Neutrophil (primary cell): ENCODE results near the gene PHTF1.

Experiments used
- H3K27ac ChIP-seq: fragments of 200-600 bp; sonication (generic); 2 replicates; pipeline ENCODE4 v1.5.1; 2016; ENCODE audit warnings: mild to moderate bottlenecking, moderate library complexity
- H3K27me3 ChIP-seq: fragments of 200-600 bp; sonication (generic); 2 replicates; pipeline ENCODE4 v1.6.0; 2016; ENCODE audit warnings: mild to moderate bottlenecking
- H3K36me3 ChIP-seq: fragments of 200-600 bp; sonication (generic); 2 replicates; pipeline ENCODE4 v1.5.1; 2017
- H3K4me1 ChIP-seq, 2 experiments: fragments of 200-600 bp in 1 of 2; sonication (generic) in 1 of 2; 1 replicate in 1 of 2; 2 replicates in 1 of 2; pipeline versions ENCODE4 v1.5.1 to v1.6.1; 2013 to 2016; ENCODE audit warnings: low read depth in 1 of 2, low read length in 1 of 2, mild to moderate bottlenecking in 1 of 2, moderate library complexity in 1 of 2; ENCODE audit not compliant: control insufficient read depth in 1 of 2, insufficient read depth in 1 of 2
- H3K4me3 ChIP-seq, 2 experiments: fragments of 200-600 bp in 1 of 2; sonication (generic) in 1 of 2; 1 replicate in 1 of 2; 2 replicates in 1 of 2; pipeline ENCODE4 v1.5.1; 2013 to 2016; ENCODE audit warnings: low read depth in 1 of 2, low read length in 1 of 2, mild to moderate bottlenecking in 1 of 2, moderate library complexity in 1 of 2
- H3K9me3 ChIP-seq: fragments of 200-600 bp; sonication (generic); 2 replicates; pipeline ENCODE4 v1.5.1; 2016
- CTCF ChIP-seq: fragments of 200-600 bp; sonication (generic); IDR thresholded peaks from 2 replicates; pipeline ENCODE4 v1.5.1; 2016; ENCODE audit warnings: antibody characterized with exemption

The PHTF1 gene

GRCh38 chr1:113770031-113770430 lies 10.7 kb upstream of the PHTF1 start:
- Histone ChIP-seq H3K4me1 (peaks cover 9 to 10% of the 10 kb centered on the region in 2 experiments), H3K4me3 (no peak overlapping the region), H3K27me3 (no peaks in the 10 kb centered on the region), H3K9me3 (no peaks in the 10 kb centered on the region), H3K36me3 (peaks cover 30% of the 10 kb centered on the region), H3K27ac (peak overlapping the region; percentile 57)
- TF ChIP-seq CTCF, result no peak

- peaks cover 34% of the 10 kb centered on the region for H3K36me3 ChIP-seq
- H3K9me3 ChIP-seq, result no peaks in the 10 kb centered on the region
- no peak for TF ChIP-seq CTCF
- H3K27me3 ChIP-seq, result no peaks in the 10 kb centered on the region
- peaks cover 9 to 10% of the 10 kb centered on the region in 2 experiments for H3K4me1 ChIP-seq
- peak overlapping the region; percentile 57 for H3K27ac ChIP-seq
- H3K4me3 ChIP-seq, result no peak overlapping the region
These were observed 10.3 kb upstream of the PHTF1 start for GRCh38 chr1:113769601-113769970.

- no peaks in the 10 kb centered on the region for H3K9me3 ChIP-seq
- H3K4me1 ChIP-seq, result peaks cover 9 to 10% of the 10 kb centered on the region in 2 experiments
- no peak for TF ChIP-seq CTCF
- H3K27ac ChIP-seq, result peak overlapping the region; percentile 57
- H3K36me3 ChIP-seq, result peaks cover 35% of the 10 kb centered on the region
- no peak overlapping the region for H3K4me3 ChIP-seq
- H3K27me3 ChIP-seq, result no peaks in the 10 kb centered on the region
These were observed 9.8 kb upstream of the PHTF1 start for GRCh38 chr1:113768916-113769600.

- Histone ChIP-seq H3K9me3 (no peaks in the 10 kb centered on the region), H3K4me1 (peaks cover 12% of the 10 kb centered on the region in 2 experiments), H3K27ac (peak overlapping the region; percentile 1), H3K27me3 (no peaks in the 10 kb centered on the region), H3K4me3 (no peak overlapping the region), H3K36me3 (peaks cover 35% of the 10 kb centered on the region)
- no peak for TF ChIP-seq CTCF
These were observed 6.3 kb upstream of the PHTF1 start for GRCh38 chr1:113765306-113766230.

GRCh38 chr1:113763661-113764060 lies 4.4 kb upstream of the PHTF1 start:
- no peak for TF ChIP-seq CTCF
- Histone ChIP-seq H3K36me3 (peaks cover 35% of the 10 kb centered on the region), H3K27ac (no peak overlapping the region), H3K27me3 (no peaks in the 10 kb centered on the region), H3K4me3 (no peak overlapping the region), H3K4me1 (peaks cover 11 to 12% of the 10 kb centered on the region in 2 experiments), H3K9me3 (no peaks in the 10 kb centered on the region)
